Coronary artery (tissue), 2 donors: ENCODE results near the gene ST3GAL4.

Experiments used
- DNase-seq: peaks from one replicate; pipeline ENCODE4 v3.0.0-alpha.2; 2017; ENCODE audit warnings: low spot score
- H3K27ac ChIP-seq, 2 donors: fragments of 200-600 bp; sonication (generic); one replicate each; pipeline ENCODE4 v1.5.1; 2016 to 2019
- H3K4me3 ChIP-seq: fragments of 200-600 bp; sonication (generic); 2 replicates; pipeline ENCODE4 v1.5.1; 2016; ENCODE audit warnings: mild to moderate bottlenecking, moderate library complexity
- TF ChIP-seq, protein P1 (sequence below): fragments of 200-600 bp; sonication (generic); IDR thresholded peaks from one replicate; pipeline ENCODE4 v1.5.1; 2019; ENCODE audit warnings: antibody characterized with exemption

ST3GAL4 gene

DNA sequence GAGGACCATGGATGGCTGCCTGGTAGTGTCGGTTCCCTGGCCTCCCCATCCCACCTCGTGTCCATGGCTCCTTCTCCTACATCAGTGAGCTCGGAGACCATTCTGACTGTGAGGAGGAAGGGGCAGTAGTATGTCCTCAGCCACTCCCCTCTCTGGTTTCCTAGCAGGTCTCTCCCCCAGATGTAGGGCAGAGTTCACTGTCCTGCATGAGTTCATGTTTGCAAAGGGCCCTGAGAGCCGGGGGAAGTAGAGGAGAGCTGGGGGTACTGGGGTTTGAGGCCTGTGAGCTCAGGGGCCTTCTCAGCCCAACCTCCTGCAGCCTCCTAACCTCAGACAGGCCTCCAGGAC is 18.4 kb upstream of the ST3GAL4 start:
- DNase-seq = no peak
- Histone ChIP-seq H3K4me3 (no peak overlapping the region), H3K27ac (no peak overlapping the region)
- TF ChIP-seq, protein P1, sequence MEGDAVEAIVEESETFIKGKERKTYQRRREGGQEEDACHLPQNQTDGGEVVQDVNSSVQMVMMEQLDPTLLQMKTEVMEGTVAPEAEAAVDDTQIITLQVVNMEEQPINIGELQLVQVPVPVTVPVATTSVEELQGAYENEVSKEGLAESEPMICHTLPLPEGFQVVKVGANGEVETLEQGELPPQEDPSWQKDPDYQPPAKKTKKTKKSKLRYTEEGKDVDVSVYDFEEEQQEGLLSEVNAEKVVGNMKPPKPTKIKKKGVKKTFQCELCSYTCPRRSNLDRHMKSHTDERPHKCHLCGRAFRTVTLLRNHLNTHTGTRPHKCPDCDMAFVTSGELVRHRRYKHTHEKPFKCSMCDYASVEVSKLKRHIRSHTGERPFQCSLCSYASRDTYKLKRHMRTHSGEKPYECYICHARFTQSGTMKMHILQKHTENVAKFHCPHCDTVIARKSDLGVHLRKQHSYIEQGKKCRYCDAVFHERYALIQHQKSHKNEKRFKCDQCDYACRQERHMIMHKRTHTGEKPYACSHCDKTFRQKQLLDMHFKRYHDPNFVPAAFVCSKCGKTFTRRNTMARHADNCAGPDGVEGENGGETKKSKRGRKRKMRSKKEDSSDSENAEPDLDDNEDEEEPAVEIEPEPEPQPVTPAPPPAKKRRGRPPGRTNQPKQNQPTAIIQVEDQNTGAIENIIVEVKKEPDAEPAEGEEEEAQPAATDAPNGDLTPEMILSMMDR = no peak

DNA sequence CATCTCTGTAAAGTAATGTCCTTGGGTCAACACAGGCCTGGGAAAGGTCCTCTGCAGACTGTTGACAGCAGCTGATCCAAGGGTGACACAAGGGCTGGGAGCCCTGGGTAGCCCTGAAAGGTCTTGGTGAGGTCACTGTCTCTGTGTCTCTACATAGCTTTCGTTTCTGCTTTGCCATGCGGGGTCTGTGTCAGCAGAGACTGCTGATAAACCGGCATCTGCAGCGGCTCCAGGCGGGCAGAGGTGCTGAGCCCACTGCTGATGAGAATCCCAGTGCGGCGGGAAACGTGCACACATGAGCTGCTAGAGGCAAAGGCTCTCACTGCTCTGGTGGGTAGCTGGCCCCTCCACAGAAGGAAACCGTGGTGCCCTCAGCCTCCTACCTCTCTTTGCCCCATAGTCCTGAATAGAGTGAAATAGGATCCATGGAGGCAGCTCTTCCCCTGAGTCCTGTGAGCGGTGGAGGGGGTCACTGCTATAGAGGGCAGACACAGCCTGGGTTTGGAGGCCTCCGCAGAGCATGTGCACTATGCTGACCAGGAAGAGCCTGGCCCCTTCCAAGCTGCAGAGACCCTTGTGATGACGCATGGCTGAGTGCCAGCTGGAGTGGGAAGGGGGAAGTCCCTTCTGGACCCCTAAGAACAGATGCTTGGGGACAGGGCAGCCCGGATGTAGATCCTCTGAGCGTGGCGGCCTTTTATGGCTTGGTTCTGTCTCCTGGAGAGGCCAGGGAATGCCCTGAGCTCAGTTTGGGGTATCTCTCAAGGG is 17.8 kb upstream of the ST3GAL4 start:
- DNase-seq = no peak
- TF ChIP-seq, protein P1 = no peak
- Histone ChIP-seq H3K27ac (no peak overlapping the region), H3K4me3 (no peak overlapping the region)

DNA sequence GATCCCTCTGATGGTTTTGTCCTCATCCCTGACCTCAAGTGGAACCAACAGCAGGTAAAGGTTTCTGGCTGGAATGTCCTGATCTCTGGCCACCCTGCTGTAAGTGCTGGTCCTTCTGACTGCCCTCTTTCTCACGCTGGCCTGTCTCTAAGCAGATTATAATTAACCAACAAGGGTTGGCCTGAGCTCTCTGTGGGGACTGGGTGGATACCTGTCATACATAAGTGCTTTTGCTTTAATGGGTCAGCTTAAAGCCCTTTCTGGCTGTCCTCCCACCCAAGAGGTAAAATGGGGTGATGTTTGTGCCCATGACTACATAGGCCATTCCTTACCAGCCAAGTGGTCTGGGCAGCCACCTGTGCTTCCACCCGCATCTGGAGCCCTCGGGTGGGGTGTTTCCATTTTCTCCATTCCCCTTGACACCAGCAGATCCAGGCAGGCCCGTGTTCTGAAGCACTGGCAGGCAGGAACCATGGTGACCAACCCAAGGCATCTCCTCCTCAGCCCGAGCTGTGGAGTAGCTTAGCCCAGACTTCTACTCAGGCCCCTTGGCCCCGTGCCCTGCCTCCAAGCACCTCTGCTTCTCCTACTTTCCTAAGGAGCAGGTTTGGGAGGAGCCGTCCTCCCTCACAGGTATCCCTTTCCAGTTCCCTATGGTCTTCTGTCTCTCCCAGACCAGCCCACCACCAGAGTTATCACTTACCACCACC is 17.0 kb upstream of the ST3GAL4 start:
- no peak overlapping the region for H3K27ac ChIP-seq
- DNase-seq = no peak

DNA sequence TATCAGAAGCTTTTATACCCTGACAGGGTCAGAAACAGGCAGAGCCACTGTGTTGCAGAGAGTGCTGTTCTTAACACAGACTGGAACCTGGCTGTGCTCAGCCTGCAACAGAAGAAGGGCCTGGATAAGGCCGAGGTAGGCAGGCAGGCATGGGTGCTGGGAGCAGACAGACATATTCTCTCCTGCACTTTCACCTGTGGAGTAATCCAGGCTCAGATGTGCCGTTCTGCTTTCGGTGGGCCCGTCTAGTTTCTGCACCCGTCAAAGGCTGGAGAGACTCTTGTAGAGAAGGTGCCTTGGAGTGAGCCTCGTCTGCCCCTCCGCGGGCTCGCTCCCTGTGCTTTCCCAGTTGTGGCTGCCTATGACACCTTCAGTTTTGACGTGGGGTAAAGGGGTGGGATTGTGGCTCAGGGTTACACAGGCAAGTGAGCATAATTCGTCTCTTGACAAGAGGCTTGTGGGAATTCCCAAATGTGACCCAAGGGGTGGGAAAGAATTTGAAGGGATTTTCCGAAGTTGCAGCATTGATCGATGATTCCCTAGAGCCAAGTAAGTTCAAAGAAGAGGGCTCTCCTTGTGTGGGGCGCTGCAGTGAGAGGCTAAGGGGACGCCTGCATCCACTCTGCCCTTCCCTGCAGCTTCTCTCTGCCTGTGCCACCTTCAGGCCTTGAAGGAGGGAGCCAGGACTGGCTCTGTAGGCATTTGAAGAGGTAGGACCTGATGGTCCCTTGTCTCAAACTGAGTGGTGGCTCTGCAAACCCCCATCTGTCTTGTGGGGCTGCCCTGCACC is 16.2 kb upstream of the ST3GAL4 start:
- DNase-seq = no peak
- TF ChIP-seq, protein P1 = no peak
- Histone ChIP-seq H3K27ac (peak overlapping the region in 1 of 2 donors; percentile 58), H3K4me3 (no peak overlapping the region)

More for the DNA sequence above, 17.0 kb upstream of the ST3GAL4 start:
- TF ChIP-seq, protein P1 = no peak
- no peak overlapping the region for H3K4me3 ChIP-seq

DNA sequence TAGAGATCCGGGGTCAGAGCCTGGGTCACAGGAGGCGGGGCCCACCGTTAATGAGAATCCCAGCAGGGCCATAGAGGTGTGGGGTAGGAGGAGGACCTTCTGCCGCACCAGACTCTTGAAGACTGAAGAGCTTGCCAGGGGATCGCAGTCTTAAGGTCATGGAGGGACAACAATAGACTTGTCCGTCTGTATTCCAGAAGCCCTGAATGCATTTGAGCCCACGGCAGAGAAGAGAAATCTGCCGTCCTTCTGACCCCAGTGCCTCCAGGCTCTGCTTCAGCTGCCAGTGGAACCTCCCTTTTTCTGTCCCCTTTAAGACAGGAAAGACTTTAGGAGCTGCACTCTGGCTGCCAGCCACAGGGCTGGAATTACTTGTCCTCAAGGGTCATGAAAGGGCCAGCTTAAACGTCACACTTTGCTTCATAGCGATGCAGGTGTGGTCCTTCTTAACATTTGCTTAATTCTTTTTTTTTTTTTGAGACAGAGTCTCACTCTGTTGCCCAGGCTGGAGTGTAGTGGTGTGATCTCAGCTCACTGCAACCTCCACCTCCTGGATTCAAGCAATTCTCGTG is 15.5 kb upstream of the ST3GAL4 start:
- TF ChIP-seq, protein P1 = no peak
- H3K4me3 ChIP-seq = no peak overlapping the region
- peak overlapping the region in 1 of 2 donors; percentile 61 for H3K27ac ChIP-seq
- DNase-seq = no peak

DNA sequence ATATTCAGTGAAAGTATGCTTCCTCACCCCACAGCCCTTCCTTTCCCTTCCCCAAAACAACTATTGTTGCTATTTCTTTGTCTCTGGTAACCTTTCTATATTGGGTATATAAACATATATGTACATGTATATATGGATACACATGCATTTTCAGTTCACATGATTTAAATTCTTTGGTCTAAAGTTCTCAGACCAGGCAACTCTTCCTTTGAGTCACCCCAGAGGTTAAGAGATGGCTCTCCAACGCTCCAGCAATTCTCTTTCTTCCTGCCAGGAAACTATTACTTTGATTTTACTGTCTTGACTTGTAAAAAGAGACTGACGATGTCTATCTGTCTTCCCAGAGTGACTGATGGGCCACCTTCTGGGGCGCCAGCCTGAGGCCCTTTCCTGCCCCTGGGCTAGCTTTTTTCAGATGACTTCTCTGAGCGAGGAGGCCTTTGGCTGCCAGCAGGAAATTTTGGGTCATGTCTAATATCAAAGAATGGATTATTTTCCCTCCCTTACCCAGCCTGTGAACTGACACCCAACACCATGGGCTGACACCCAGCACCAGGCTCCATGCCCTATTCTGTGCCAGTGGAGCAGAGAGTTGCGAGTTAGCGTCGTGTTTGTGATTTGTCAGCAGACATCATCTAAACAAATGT is 14.4 kb upstream of the ST3GAL4 start:
- DNase-seq = no peak
- no peak overlapping the region for H3K4me3 ChIP-seq
- H3K27ac ChIP-seq = no peak overlapping the region
- TF ChIP-seq, protein P1 = no peak
